HepG2 (cell line): Measurements from ENCODE around the gene SPN.
"Not testable (repeated sequence)": the region's sequence is repeated elsewhere in the genome, so short reads cannot be mapped to it uniquely, and the experiment has no call there.

Experiments
- EP300 ChIP-seq, 3 experiments: sonication (generic) in 1 of 3; formaldehyde crosslinking in 1 of 3; IDR thresholded peaks; 2 replicates each; pipeline versions ENCODE4 v1.5.1 to v1.6.1; 2011 to 2020; ENCODE audit warnings: low read depth in 2 of 3, low read length in 2 of 3, borderline replicate concordance in 1 of 3, improper control_type of control experiment in 1 of 3, mild to moderate bottlenecking in 1 of 3, missing genetic modification reagents in 1 of 3, moderate library complexity in 1 of 3
- JUN ChIP-seq: sonication (generic); formaldehyde crosslinking; IDR thresholded peaks from 2 replicates; pipeline ENCODE4 v1.4.0; 2020; ENCODE audit warnings: mild to moderate bottlenecking, missing genetic modification reagents
- POLR2AphosphoS2 ChIP-seq: IDR thresholded peaks from 2 replicates; pipeline ENCODE4 v1.6.1; 2011; ENCODE audit warnings: low read depth, low read length, improper control_type of control experiment

- not testable (repeated sequence) for TF ChIP-seq EP300 (IDR thresholded peaks at IDR 0.05; ENCODE audit: low read depth in 2 of 2, low read length in 2 of 2); EP300 (CRISPR knock-in tag; IDR thresholded peaks at IDR 0.05; ENCODE audit: borderline replicate concordance); JUN; POLR2AphosphoS2
Observed at GRCh38 chr16:29613307-29614057, 49.6 kb upstream of the SPN start.
